HG02943 (cell line): ENCODE data around the gene ABLIM3.
"Not testable (repeated sequence)": the region's sequence is repeated elsewhere in the genome, so short reads cannot be mapped to it uniquely, and the experiment has no call there.

ENCODE experiments used
- ATAC-seq: cut with Tn5 transposase; IDR thresholded peaks from one replicate; pipeline ENCODE4 v1.9.1; 2021; ENCODE audit warnings: mild to moderate bottlenecking, low read depth, moderate library complexity; ENCODE audit not compliant: unreplicated experiment

Gene ABLIM3

GRCh38 chr5:149185067-149185466 lies 43.8 kb downstream of the ABLIM3 start:
- ATAC-seq, result no peak

- no peak for ATAC-seq
Observed at GRCh38 chr5:149186506-149186905, 45.2 kb downstream of the ABLIM3 start.

GRCh38 chr5:149187617-149188016 lies 46.3 kb downstream of the ABLIM3 start:
- ATAC-seq, result not testable (repeated sequence)

GRCh38 chr5:149188383-149188782 lies 47.1 kb downstream of the ABLIM3 start:
- ATAC-seq, result no peak

- no peak for ATAC-seq
Observed at GRCh38 chr5:149195337-149195887, 54.1 kb downstream of the ABLIM3 start.

- no peak for ATAC-seq
Observed at GRCh38 chr5:149195962-149196361, 54.7 kb downstream of the ABLIM3 start.

GRCh38 chr5:149198148-149198547 lies 56.9 kb downstream of the ABLIM3 start:
- no peak for ATAC-seq

GRCh38 chr5:149200355-149200754 lies 59.1 kb downstream of the ABLIM3 start:
- ATAC-seq, result no peak

GRCh38 chr5:149201121-149201637 lies 59.9 kb downstream of the ABLIM3 start:
- no peak for ATAC-seq

- ATAC-seq, result no peak
Observed at GRCh38 chr5:149202910-149203451, 61.7 kb downstream of the ABLIM3 start.

GRCh38 chr5:149203921-149204441 lies 62.7 kb downstream of the ABLIM3 start:
- ATAC-seq, result no peak

- ATAC-seq, result no peak
Observed at GRCh38 chr5:149205625-149206523, 64.6 kb downstream of the ABLIM3 start.

GRCh38 chr5:149206524-149207141 lies 65.3 kb downstream of the ABLIM3 start:
- no peak for ATAC-seq

GRCh38 chr5:149207831-149208230 lies 66.5 kb downstream of the ABLIM3 start:
- no peak for ATAC-seq

GRCh38 chr5:149210225-149210624 lies 68.9 kb downstream of the ABLIM3 start:
- ATAC-seq, result no peak

- no peak for ATAC-seq
Observed at GRCh38 chr5:149210968-149211490, 69.7 kb downstream of the ABLIM3 start.

GRCh38 chr5:149211566-149211965 lies 70.3 kb downstream of the ABLIM3 start:
- ATAC-seq, result no peak

GRCh38 chr5:149212198-149212951 lies 71.1 kb downstream of the ABLIM3 start:
- no peak for ATAC-seq

- ATAC-seq, result no peak
Observed at GRCh38 chr5:149213264-149213880, 72.1 kb downstream of the ABLIM3 start.
